Muscle of leg (tissue), 16 donors: ENCODE data around the gene TMEM17. TPM values are rescaled to one million over a fixed set of nuclear protein-coding genes. Genes with fewer than 3 reads are reported as not detected.

Experiments
- DNase-seq: peaks from one replicate; pipeline ENCODE4 v3.0.0; 2013
- H3K27ac ChIP-seq: one replicate; pipeline ENCODE4 v1.5.1; 2013; ENCODE audit warnings: mild to moderate bottlenecking, low read length, control low read depth
- H3K27me3 ChIP-seq: one replicate; pipeline ENCODE4 v1.6.1; 2013; ENCODE audit warnings: low read length; ENCODE audit not compliant: control insufficient read depth, insufficient read depth
- H3K36me3 ChIP-seq: one replicate; pipeline ENCODE4 v1.6.1; 2013; ENCODE audit warnings: low read length; ENCODE audit not compliant: control insufficient read depth, insufficient read depth
- H3K4me1 ChIP-seq: one replicate; pipeline ENCODE4 v1.6.1; 2013; ENCODE audit warnings: low read length; ENCODE audit not compliant: control insufficient read depth, insufficient read depth
- H3K4me3 ChIP-seq: one replicate; pipeline ENCODE4 v1.5.1; 2013; ENCODE audit warnings: low read length, control low read depth
- H3K9me3 ChIP-seq: replicated peaks from 2 replicates; pipeline ENCODE4 v1.6.1; 2013; ENCODE audit warnings: low read depth, low read length; ENCODE audit not compliant: control insufficient read depth
- WGBS: methylation state at CpG from one replicate; pipeline ENCODE4 v1.1.5; 2013; ENCODE audit warnings: missing lambda C conversion rate; ENCODE audit not compliant: insufficient coverage; 5-methylcytosine and 5-hydroxymethylcytosine counted together
- long read RNA-seq, 11 donors: transcript quantifications; one replicate each; lab custom pipeline, GENCODE V29; 2026
- polyA plus RNA-seq, 8 donors: library from polyadenylated mRNA; unstranded; fragments of 120-200 nt; gene quantifications; one replicate each; pipeline versions ENCODE4 v1.2.1 to v1.2.3, GENCODE V29; 2013; ENCODE audit warnings: inconsistent platforms in 1 of 8, low replicate concordance in 1 of 8; ENCODE audit not compliant: insufficient read length in 8 of 8, insufficient read depth in 1 of 8
- total RNA-seq: library from RNA; stranded (reverse); fragments of 120-200 nt; gene quantifications from one replicate; pipeline ENCODE4 v1.2.4, GENCODE V29; 2013

The TMEM17 gene, protein sequence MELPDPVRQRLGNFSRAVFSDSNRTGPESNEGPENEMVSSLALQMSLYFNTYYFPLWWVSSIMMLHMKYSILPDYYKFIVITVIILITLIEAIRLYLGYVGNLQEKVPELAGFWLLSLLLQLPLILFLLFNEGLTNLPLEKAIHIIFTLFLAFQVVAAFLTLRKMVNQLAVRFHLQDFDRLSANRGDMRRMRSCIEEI
- total RNA-seq (1.3 TPM), polyA plus RNA-seq (1 to 10 TPM; 1.2 to 2.2 (median 1.4) TPM)
- long read RNA-seq, donor 1, result 0 reads
- long read RNA-seq, donor 2, partial matches to known transcripts, result 0 of 1 reads
- long read RNA-seq, donor 2, other reads (novel, unspliced or antisense), result 0 of 1 reads
- long read RNA-seq, donor 3, result 0 reads
- long read RNA-seq, donor 4, partial matches to known transcripts, result 0 of 1 reads
- long read RNA-seq, donor 4, other reads (novel, unspliced or antisense), result 0 of 1 reads
- long read RNA-seq, donor 5, partial matches to known transcripts, result 0 of 1 reads
- long read RNA-seq, donor 5, other reads (novel, unspliced or antisense), result 0 of 1 reads
- long read RNA-seq, donor 6, partial matches to known transcripts, result 0 of 1 reads
- long read RNA-seq, donor 6, other reads (novel, unspliced or antisense), result 0 of 1 reads
- long read RNA-seq, donor 7, partial matches to known transcripts, result 0 of 3 reads
- long read RNA-seq, donor 7, other reads (novel, unspliced or antisense), result 0 of 3 reads
- long read RNA-seq, donor 8, result 0 reads
- long read RNA-seq, donor 9, partial matches to known transcripts, result 0 of 2 reads
- long read RNA-seq, donor 9, other reads (novel, unspliced or antisense), result 0 of 2 reads
- long read RNA-seq, donor 10, partial matches to known transcripts, result 0 of 2 reads
- long read RNA-seq, donor 10, other reads (novel, unspliced or antisense), result 0 of 2 reads
- long read RNA-seq, donor 11, partial matches to known transcripts, result 0 of 1 reads
- long read RNA-seq, donor 11, other reads (novel, unspliced or antisense), result 0 of 1 reads

DNA sequence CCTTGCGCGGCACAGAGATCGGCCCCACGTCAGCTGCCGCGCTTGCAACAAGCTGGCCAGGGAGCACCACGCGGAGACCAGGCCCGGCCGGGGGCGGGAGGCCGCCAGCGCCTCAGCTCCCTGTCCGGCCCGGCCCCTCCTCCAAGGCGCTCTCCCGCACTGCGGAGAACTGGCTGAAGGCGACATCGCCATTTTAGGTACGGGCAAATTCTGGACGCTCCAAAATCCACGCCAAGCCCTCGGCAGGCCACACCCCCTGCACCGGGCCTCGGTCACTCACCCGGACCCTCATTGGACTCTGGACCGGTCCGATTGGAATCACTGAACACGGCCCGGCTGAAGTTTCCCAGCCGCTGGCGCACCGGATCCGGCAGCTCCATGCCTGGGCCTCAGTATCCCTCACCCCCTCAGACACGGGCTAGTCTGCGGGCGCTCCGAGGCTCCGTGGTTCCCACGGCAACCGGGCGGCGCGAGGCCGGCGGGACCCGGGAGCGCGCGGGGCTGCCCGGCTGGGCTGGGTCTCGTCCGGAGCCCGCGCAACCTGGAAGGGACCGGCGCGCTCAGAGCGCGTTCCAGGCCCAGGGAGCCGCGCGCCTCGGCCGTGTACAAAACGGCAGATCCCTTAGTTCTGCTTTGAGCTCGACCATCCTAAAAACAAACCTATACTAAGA is at the start of gene TMEM17:
TMEM17 (minus strand) TSS at position 446 of the 671 bp plus-strand sequence; CDS start at position 380, 66 bp downstream.
- Histone ChIP-seq H3K4me3 (peak within 1 kb of the TSS; percentile 81), H3K36me3 (peaks cover 2% of the 10 kb centered on the region), H3K4me1 (peaks cover 2% of the 10 kb centered on the region), H3K27me3 (no peaks in the 10 kb centered on the region), H3K27ac (peak within 1 kb of the TSS; percentile 97), H3K9me3 (no peaks in the 10 kb centered on the region)
- under 1% methylated on average over 54 of the region's 68 CpGs for whole genome bisulfite sequencing
- DNase-seq, result peak; percentile 98

DNA sequence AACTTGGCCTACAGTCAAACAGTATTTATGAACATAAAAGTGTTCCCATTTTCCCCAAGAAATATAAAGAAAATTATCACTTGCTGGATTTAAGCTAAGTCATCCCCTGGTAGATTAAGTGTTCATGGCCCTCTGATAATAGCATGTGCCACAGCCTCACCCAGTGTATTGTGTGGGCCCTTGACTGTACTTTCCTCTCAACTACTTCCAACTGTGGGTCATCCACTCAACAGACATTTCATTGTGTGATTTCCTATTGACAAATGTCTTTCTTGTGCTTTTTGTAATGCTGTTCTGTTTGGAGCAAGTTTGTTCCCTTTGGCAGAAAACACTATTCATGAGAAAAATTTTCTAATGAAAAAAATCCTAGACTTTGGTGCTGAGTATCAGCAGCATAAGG is 48.4 kb upstream of the TMEM17 start:
- H3K4me3 ChIP-seq, result no peak overlapping the region
- H3K27ac ChIP-seq, result no peak overlapping the region
- peaks cover 4% of the 10 kb centered on the region for H3K4me1 ChIP-seq
- no peak for DNase-seq
- H3K27me3 ChIP-seq, result no peaks in the 10 kb centered on the region
- no peaks in the 10 kb centered on the region for H3K36me3 ChIP-seq
- H3K9me3 ChIP-seq, result no peaks in the 10 kb centered on the region

DNA sequence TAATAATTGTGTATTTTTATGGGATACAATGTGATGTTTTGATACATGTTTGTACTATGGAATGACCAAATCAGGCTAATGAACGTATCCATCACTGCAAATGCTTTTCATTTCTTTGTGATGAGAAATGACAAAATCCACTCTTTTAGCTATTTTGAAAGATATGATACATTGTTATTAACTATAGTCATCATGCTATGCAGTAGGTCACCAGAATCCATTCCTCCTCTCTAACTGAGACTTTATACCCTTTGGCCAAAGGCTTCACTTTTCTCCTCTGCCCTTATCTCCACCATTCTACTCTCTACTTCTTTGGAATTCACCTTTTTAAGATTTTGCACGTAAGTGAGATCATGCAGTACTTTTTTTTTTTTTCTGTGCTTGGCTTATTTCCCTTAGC is 44.5 kb upstream of the TMEM17 start:
- DNase-seq, result no peak
- Histone ChIP-seq H3K9me3 (no peaks in the 10 kb centered on the region), H3K4me1 (no peaks in the 10 kb centered on the region), H3K4me3 (no peak overlapping the region), H3K27me3 (no peaks in the 10 kb centered on the region), H3K36me3 (no peaks in the 10 kb centered on the region), H3K27ac (no peak overlapping the region)
- WGBS, result no CpG with 5 or more reads among the region's 2 CpGs

DNA sequence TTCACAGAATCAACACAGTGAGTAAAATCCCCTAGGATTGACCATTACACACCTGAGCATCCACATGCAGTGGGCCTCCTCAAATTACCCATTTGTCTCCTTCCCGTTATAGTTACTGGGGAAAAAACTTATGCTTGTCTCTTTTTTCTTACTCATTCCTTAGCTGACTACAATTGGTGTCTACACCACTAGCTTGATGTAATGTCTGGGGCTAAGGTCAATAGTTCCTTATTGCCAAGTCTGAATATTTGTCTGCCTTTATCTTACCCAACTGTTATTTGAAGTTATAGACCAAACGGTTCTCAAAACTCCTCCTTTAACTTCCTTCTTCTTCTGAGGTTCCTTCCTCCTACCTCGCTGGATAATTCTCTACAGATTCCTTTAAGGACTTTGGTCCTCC is 41.9 kb upstream of the TMEM17 start:
- no CpG with 5 or more reads among the region's 3 CpGs for WGBS
- no peaks in the 10 kb centered on the region for H3K4me1 ChIP-seq
- H3K27ac ChIP-seq, result no peak overlapping the region

DNA sequence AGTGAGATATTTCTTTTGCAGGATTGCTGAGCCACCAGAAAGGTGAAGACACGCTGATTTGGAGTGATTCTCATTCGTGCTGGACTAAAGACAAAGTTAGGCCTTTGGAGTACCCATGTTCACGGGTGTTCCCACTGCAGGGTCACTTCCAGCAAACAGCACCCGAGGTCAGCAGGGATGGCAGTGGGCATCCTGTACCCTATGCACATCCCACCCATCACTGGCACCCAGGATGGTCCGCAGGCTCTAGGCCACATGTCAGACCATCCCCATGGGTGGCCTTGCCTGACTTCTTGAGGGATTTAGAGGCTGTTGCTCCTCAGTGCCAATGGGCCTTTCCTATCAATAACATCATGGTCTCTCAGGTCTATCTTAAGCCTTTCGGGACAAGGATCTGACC is 39.3 kb upstream of the TMEM17 start:
- WGBS, result 100% methylated on average over 3 of the region's 6 CpGs

More for the DNA sequence above, 41.9 kb upstream of the TMEM17 start:
- no peaks in the 10 kb centered on the region for H3K27me3 ChIP-seq
- no peaks in the 10 kb centered on the region for H3K9me3 ChIP-seq
- DNase-seq, result no peak
- H3K36me3 ChIP-seq, result no peaks in the 10 kb centered on the region
- H3K4me3 ChIP-seq, result no peak overlapping the region

DNA sequence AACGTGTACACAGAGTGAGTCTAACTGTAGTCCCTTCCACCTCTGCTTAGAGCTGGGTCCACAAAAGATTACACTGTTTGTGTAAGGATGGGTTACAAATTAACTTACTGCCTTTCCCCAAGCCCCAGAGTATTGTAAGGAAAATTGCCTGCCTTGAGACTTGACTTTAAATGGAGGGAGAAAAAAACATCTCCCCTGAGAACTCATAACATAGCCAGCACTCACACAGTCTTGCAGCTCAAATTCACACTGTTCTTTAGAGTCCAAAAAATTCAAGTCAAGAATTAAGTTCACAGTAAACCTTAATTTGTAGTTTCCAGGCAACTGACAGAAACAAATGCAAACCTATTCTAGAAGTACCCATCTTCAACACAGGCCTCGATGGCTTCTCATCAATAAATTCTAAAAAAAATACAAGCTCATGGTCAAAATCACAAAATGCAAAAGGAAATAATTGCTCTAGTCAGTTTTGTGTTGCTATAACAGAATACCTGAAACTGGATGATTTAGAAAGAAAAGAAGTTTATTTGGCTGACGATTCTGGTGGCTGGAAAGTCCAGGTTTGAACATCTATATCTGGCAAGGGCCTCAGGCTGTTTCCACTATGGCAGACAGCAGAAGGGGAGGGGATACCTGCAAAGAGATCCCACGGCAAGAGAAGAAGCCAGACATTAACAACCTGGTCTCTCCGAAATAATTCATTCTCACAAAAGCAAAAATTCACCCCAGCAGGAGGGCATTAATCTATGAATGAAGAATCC is 34.6 kb upstream of the TMEM17 start:
- no CpG with 5 or more reads among the region's 5 CpGs for WGBS
- Histone ChIP-seq H3K9me3 (no peaks in the 10 kb centered on the region), H3K27ac (no peak overlapping the region), H3K27me3 (no peaks in the 10 kb centered on the region), H3K36me3 (no peaks in the 10 kb centered on the region), H3K4me3 (no peak overlapping the region), H3K4me1 (no peaks in the 10 kb centered on the region)
- peak; percentile 58 for DNase-seq

More for the DNA sequence above, 39.3 kb upstream of the TMEM17 start:
- Histone ChIP-seq H3K4me1 (no peaks in the 10 kb centered on the region), H3K9me3 (no peaks in the 10 kb centered on the region), H3K27me3 (no peaks in the 10 kb centered on the region), H3K36me3 (no peaks in the 10 kb centered on the region), H3K27ac (no peak overlapping the region), H3K4me3 (no peak overlapping the region)
- DNase-seq, result no peak

DNA sequence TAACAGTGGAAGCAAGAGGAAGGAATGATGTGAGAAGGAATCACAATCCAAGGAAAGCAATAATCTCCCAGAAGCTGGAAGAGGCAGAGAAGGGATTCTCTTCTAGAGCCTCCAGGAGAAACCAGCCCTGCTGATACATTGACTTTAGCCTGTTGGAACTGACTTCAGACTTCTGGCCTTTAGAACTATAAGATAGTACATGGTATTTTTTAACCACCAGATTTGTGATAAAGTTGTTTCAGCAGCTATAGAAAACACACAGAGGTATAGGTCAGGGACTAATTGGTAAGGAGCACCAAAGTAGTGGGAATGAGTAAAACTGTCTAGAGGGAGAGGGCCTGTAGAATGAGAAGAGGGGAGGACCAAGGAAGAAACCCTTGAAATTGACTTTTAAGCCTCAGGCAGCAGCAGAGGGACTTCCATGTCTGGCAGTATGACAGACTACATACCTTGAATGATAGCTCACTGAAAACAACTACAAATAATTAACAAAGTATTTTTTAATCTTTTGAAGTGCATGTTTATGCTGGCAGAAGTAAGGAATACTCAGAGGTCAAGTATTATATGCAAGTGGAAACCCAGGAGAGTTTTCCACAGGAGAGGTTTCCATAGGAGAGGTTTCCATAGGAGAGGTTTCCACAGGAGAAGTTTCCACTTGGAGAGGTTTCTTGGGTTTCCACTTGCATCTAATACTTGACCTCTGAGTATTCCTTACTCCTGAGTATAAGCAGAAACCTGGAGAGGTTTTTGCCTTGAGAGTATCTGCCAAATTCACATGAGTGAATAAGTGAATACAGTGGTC is 33.8 kb upstream of the TMEM17 start:
- H3K36me3 ChIP-seq, result no peaks in the 10 kb centered on the region
- no peaks in the 10 kb centered on the region for H3K4me1 ChIP-seq
- no peaks in the 10 kb centered on the region for H3K27me3 ChIP-seq
- no peaks in the 10 kb centered on the region for H3K9me3 ChIP-seq
- no peak overlapping the region for H3K4me3 ChIP-seq
- DNase-seq, result peak; percentile 12
- H3K27ac ChIP-seq, result no peak overlapping the region

DNA sequence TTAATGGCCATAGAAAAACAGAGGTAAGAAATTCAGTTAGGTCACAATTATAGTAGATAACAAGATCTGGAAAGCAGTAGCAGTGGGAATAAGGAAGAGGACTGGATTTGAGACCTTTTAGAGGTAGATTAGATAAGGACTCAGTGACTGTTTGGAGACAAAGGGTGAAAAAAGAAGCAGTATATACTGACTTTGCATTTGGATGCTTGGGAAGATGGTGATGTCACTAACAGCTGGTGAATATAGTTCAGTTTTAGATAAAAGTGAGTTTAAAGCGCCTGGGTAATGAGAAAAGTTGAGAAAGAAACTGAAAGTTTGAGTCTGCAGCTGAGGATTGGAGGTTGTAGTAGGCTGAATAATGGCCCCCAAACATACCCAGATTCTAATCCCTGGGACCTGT is 32.8 kb upstream of the TMEM17 start:
- Histone ChIP-seq H3K4me1 (no peaks in the 10 kb centered on the region), H3K27me3 (no peaks in the 10 kb centered on the region), H3K36me3 (no peaks in the 10 kb centered on the region), H3K4me3 (no peak overlapping the region), H3K9me3 (no peaks in the 10 kb centered on the region), H3K27ac (no peak overlapping the region)
- 100% methylated on average over 1 of the region's 1 CpG for WGBS
- DNase-seq, result peak; percentile 24

DNA sequence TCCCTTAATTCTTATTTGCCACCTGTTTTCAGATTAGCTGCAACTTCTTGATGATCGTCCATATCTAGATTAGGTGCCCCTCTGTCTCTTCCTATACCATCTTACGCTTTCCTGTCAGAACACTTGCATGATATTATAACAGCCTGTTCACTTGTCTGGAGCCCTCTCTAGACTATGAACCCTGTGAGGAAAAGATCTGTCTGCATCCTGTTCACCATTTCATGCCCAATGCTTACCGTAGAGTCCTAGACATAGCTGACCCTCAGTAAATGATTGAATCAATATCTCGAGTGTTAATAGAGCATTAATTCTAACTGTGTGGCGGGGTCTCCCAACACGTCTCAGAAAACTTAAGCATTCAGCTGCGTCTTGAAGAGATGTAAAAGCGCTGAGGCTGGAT is 31.8 kb upstream of the TMEM17 start:
- no peaks in the 10 kb centered on the region for H3K36me3 ChIP-seq
- H3K27ac ChIP-seq, result no peak overlapping the region
- H3K9me3 ChIP-seq, result no peaks in the 10 kb centered on the region
- no peak overlapping the region for H3K4me3 ChIP-seq
- 96% methylated on average over 8 of the region's 8 CpGs for WGBS
- no peaks in the 10 kb centered on the region for H3K4me1 ChIP-seq
- H3K27me3 ChIP-seq, result no peaks in the 10 kb centered on the region
- no peak for DNase-seq
